H1 (cell line): ENCODE results near the gene PRKAR2A.
A peak's percentile ranks its signal among the peaks of the same experiment; 100 is the strongest.

Experiments used
- CBX5 ChIP-seq: fragments of 300-800, 300-1000 bp; sonication (generic); IDR thresholded peaks from 2 replicates; pipeline ENCODE4 v1.7.1; 2016; ENCODE audit warnings: antibody characterized with exemption, low read length, low read depth
- NRF1 ChIP-seq: IDR thresholded peaks from 2 replicates; pipeline ENCODE4 v1.6.1; 2011; ENCODE audit warnings: mild to moderate bottlenecking, low read depth, low read length, improper control_type of control experiment
- POLR2AphosphoS5 ChIP-seq: IDR thresholded peaks from 2 replicates; pipeline ENCODE4 v1.6.1; 2011; ENCODE audit warnings: low read depth, low read length
- SIX5 ChIP-seq: IDR thresholded peaks from 2 replicates; pipeline ENCODE4 v1.6.1; 2011; ENCODE audit warnings: mild to moderate bottlenecking, low read depth, low read length
- YY1 ChIP-seq: IDR thresholded peaks from 2 replicates; pipeline ENCODE4 v1.6.1; 2011; ENCODE audit warnings: low read depth, mild to moderate bottlenecking, low read length
- TF ChIP-seq, protein P1 (sequence below), 3 experiments: IDR thresholded peaks; 1 replicate in 2 of 3; 2 replicates in 1 of 3; pipeline versions ENCODE4 v1.5.1 to v1.6.1; 2011; ENCODE audit warnings: low read length in 3 of 3, mild to moderate bottlenecking in 3 of 3, inconsistent platforms in 2 of 3, low read depth in 1 of 3, moderate library complexity in 1 of 3; ENCODE audit not compliant: insufficient read depth in 1 of 3; ENCODE audit errors: control extremely low read depth in 1 of 3
- TF ChIP-seq, protein P2 (sequence below): IDR thresholded peaks from 2 replicates; pipeline ENCODE4 v1.6.1; 2012; ENCODE audit warnings: inconsistent platforms

DNA sequence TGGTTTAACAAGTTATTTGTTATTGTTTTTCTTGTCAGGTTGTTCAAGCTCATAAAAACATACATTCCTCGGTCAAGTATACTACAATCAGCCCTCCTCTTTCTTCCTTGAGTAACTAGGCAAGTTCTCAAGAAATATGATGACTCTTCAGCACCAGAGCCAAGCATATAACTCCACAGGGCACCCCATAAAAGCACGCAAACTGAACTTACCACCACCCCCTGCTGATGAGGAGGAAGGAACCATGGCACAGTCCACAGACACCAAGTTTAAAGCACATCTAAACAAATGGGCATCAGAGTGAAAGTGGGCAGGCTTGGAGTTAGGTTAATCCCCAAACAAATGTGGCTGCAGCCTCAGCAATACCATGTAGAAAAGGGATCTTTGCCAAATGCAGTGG is 135.9 kb downstream of the PRKAR2A start:
- TF ChIP-seq YY1 = no peak
- TF ChIP-seq POLR2AphosphoS5 = peak; percentile 36; the same call in 1 of the 2 replicates
- TF ChIP-seq, protein P1, sequence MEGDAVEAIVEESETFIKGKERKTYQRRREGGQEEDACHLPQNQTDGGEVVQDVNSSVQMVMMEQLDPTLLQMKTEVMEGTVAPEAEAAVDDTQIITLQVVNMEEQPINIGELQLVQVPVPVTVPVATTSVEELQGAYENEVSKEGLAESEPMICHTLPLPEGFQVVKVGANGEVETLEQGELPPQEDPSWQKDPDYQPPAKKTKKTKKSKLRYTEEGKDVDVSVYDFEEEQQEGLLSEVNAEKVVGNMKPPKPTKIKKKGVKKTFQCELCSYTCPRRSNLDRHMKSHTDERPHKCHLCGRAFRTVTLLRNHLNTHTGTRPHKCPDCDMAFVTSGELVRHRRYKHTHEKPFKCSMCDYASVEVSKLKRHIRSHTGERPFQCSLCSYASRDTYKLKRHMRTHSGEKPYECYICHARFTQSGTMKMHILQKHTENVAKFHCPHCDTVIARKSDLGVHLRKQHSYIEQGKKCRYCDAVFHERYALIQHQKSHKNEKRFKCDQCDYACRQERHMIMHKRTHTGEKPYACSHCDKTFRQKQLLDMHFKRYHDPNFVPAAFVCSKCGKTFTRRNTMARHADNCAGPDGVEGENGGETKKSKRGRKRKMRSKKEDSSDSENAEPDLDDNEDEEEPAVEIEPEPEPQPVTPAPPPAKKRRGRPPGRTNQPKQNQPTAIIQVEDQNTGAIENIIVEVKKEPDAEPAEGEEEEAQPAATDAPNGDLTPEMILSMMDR (IDR thresholded peaks at IDR 0.05; ENCODE audit: control extremely low read depth in 1 of 3, insufficient read depth in 1 of 3, low read depth in 1 of 3, low read length in 3 of 3) = no peak
- no peak for TF ChIP-seq NRF1
- TF ChIP-seq SIX5 = no peak
- TF ChIP-seq CBX5 = no peak
- TF ChIP-seq, protein P2, sequence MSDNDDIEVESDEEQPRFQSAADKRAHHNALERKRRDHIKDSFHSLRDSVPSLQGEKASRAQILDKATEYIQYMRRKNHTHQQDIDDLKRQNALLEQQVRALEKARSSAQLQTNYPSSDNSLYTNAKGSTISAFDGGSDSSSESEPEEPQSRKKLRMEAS = no peak
